HCT116 (cell line): Measurements from ENCODE around the gene PRKD2. TPM values are rescaled to one million over a fixed set of nuclear protein-coding genes. Genes with fewer than 3 reads are reported as not detected.
A peak's percentile ranks its signal among the peaks of the same experiment; 100 is the strongest.

Experiments used
- ATAC-seq: fragments of 200-7000 bp; cut with Tn5 transposase; 2 replicates; pipeline ENCODE4 v1.9.1; 2020; ENCODE audit warnings: mild to moderate bottlenecking, moderate library complexity
- BruUV-seq: library from RNA; stranded (reverse); fragments of 400-500 nt; replicated peaks from 2 replicates; lab custom pipeline; 2021; lab: Mats Ljungman, UMichigan
- CTCF ChIA-PET: fragments of 300-600 bp; sonication (Branson Sonifier 250); formaldehyde crosslinking; loops from one replicate; lab custom pipeline; 2021; ENCODE audit warnings: antibody characterized with exemption; lab: Charles Lee
- POLR2A ChIA-PET: fragments of 300-600, 350-600 bp; sonication (Branson Sonifier 250); formaldehyde crosslinking; loops from one replicate; lab custom pipeline; 2021; ENCODE audit warnings: antibody characterized with exemption; lab: Charles Lee
- RAD21 ChIA-PET, 2 experiments: fragments of 300-600 bp; sonication (Branson Sonifier 250); formaldehyde crosslinking; loops; one replicate each; lab custom pipeline; 2023; ENCODE audit warnings: low total read pairs in 2 of 2; ENCODE audit not compliant: uncharacterized antibody in 2 of 2, unreplicated experiment in 2 of 2, low non-redundant PET in 1 of 2; lab: Charles Lee
- DNase-seq: peaks from one replicate; pipeline ENCODE4 v3.0.0-alpha.2; 2010; ENCODE audit warnings: low read depth, low spot score
- H2AFZ ChIP-seq: fragments of 200-600 bp; shearing (Covaris generic), sonication (generic); 2 replicates; pipeline ENCODE4 v1.6.1; 2017; ENCODE audit warnings: low read depth, mixed run types, mixed read lengths, antibody characterized with exemption, low read length; ENCODE audit not compliant: poor library complexity, severe bottlenecking
- H3K27ac ChIP-seq: 2 replicates; pipeline ENCODE4 v1.5.1; 2012; ENCODE audit warnings: low read depth, low read length
- H3K27me3 ChIP-seq: fragments of 200-600 bp; sonication (generic); 2 replicates; pipeline ENCODE4 v1.6.1; 2016; ENCODE audit warnings: mixed run types, low read length, mixed read lengths; ENCODE audit not compliant: insufficient read depth
- H3K36me3 ChIP-seq, 2 experiments: fragments of 200-500 bp in 1 of 2; fragments of 200-600 bp in 1 of 2; sonication (Bioruptor generic) in 1 of 2; sonication (generic) in 1 of 2; 2 replicates each; pipeline versions ENCODE4 v1.5.1 to v1.6.1; 2014 to 2016; ENCODE audit warnings: low read length in 2 of 2, inconsistent platforms in 1 of 2, mixed read lengths in 1 of 2, mixed run types in 1 of 2; ENCODE audit not compliant: insufficient read depth in 2 of 2, control insufficient read depth in 1 of 2
- H3K4me1 ChIP-seq, 2 experiments: fragments of 200-600 bp in 1 of 2; sonication (generic) in 1 of 2; 2 replicates each; pipeline versions ENCODE4 v1.5.1 to v1.6.1; 2012 to 2017; ENCODE audit warnings: low read length in 2 of 2, inconsistent platforms in 1 of 2, mild to moderate bottlenecking in 1 of 2, mixed read lengths in 1 of 2, mixed run types in 1 of 2, moderate library complexity in 1 of 2; ENCODE audit not compliant: insufficient read depth in 2 of 2, control insufficient read depth in 1 of 2
- H3K4me2 ChIP-seq: fragments of 200-600 bp; sonication (generic); 2 replicates; pipeline ENCODE4 v1.6.1; 2017; ENCODE audit warnings: mixed run types, low read length, mixed read lengths
- H3K4me3 ChIP-seq, 2 experiments: fragments of 200-600 bp in 1 of 2; sonication (generic) in 1 of 2; replicated peaks in 1 of 2; 2 replicates each; pipeline ENCODE4 v1.5.1; 2011 to 2016; ENCODE audit warnings: low read length in 2 of 2, control low read depth in 1 of 2, low read depth in 1 of 2, mild to moderate bottlenecking in 1 of 2, mixed read lengths in 1 of 2, mixed run types in 1 of 2
- H3K79me2 ChIP-seq: fragments of 200-600 bp; sonication (generic); 2 replicates; pipeline ENCODE4 v1.6.1; 2017; ENCODE audit warnings: mild to moderate bottlenecking, mixed run types, low read length, moderate library complexity, mixed read lengths; ENCODE audit not compliant: insufficient read depth
- H3K9ac ChIP-seq: fragments of 200-600 bp; sonication (generic); 2 replicates; pipeline ENCODE4 v1.6.1; 2016; ENCODE audit warnings: low read length, mixed read lengths
- H3K9me2 ChIP-seq: fragments of 200-600 bp; sonication (generic), shearing (Covaris generic); 2 replicates; pipeline ENCODE4 v1.6.1; 2017; ENCODE audit warnings: mixed run types, mild to moderate bottlenecking, moderate library complexity; ENCODE audit not compliant: insufficient read depth
- H3K9me3 ChIP-seq, 2 experiments: fragments of 200-500 bp in 1 of 2; fragments of 200-600 bp in 1 of 2; sonication (Bioruptor generic) in 1 of 2; sonication (generic) in 1 of 2; 2 replicates each; pipeline ENCODE4 v1.6.1; 2014 to 2017; ENCODE audit warnings: low read length in 2 of 2, mixed read lengths in 2 of 2, inconsistent platforms in 1 of 2, low read depth in 1 of 2, mild to moderate bottlenecking in 1 of 2, mixed run types in 1 of 2, moderate library complexity in 1 of 2; ENCODE audit not compliant: control insufficient read depth in 1 of 2, insufficient read depth in 1 of 2
- H4K20me1 ChIP-seq: fragments of 200-600 bp; sonication (generic), shearing (Covaris generic); 2 replicates; pipeline ENCODE4 v1.6.1; 2017; ENCODE audit warnings: mixed run types, mild to moderate bottlenecking, moderate library complexity; ENCODE audit not compliant: insufficient read depth
- RAD21 ChIP-seq: IDR thresholded peaks from 2 replicates; pipeline ENCODE4 v1.6.1; 2012; ENCODE audit warnings: low read depth, mild to moderate bottlenecking
- SRF ChIP-seq: IDR thresholded peaks from 2 replicates; pipeline ENCODE4 v1.6.1; 2012; ENCODE audit warnings: low read depth
- intact Hi-C: fragments of 100-400 bp; cut with micrococcal nuclease; formaldehyde crosslinking; loops from 2 replicates; pipeline ENCODE4 v1.10.0; 2022
- total RNA-seq: library from RNA; stranded (reverse); gene quantifications from one replicate; pipeline ENCODE4 v1.2.1, GENCODE V29; 2021; ENCODE audit not compliant: unreplicated experiment
- TF ChIP-seq, protein P1 (sequence below), 3 experiments: fragments of 200-600 bp in 1 of 3; sonication (generic) in 1 of 3; IDR thresholded peaks in 2 of 3; conservative IDR thresholded peaks in 1 of 3; 2 replicates each; pipeline ENCODE4 v1.5.1; 2012 to 2017; ENCODE audit warnings: low read depth in 2 of 3, low read length in 2 of 3, antibody characterized with exemption in 1 of 3, borderline replicate concordance in 1 of 3, control low read depth in 1 of 3, mild to moderate bottlenecking in 1 of 3, mixed read lengths in 1 of 3, mixed run types in 1 of 3, moderate library complexity in 1 of 3; ENCODE audit not compliant: insufficient read depth in 1 of 3

The PRKD2 gene
- total RNA-seq, 1 experiment from 2014 or later: 73.5 TPM

DNA sequence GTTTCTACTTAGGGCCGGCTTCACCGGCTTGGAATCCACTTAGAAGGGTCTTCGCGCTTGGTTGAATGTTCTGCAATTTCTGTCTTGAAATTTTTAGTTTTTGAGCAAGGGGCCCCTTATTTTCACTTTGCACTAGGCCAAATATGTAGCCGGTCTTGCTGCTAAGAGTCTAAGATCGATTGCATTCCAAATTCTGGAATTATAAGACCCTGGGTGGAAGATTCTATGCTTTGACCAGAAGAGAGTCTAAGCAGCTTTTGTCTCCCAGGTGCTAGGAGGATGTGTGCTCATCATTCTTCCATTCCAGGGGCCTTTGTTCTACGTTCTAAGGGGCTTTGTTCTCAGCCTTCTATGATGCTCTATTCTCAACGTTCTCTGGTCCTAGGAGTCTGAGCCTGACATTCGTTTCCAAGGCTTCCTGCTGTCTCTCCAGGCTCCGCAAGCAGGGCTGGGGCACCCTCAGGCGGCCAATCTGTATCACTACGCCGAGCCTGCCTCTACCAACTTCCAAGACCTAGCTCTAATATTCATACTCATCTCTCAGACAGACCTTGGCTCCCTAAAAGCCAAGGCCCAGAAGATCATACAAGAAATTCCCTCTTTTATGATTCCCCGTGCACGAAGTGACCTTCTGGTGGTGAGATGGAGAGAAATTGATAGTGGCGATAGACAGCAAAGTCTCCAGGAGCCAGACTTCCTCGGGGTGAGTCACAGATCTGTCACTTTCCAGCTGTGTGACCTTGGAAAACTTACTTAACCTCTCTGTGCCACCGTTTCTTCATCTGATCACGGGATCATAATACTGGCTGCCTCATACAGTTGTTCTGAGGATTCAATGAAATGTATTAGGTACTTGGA, 55.0 kb downstream of the PRKD2 start:
- no peaks in the 10 kb centered on the region for H3K27me3 ChIP-seq
- CTCF ChIA-PET: interaction anchor here (0.6 to 4.4 kb wide), 26 partner anchors 9 to 148 kb away, joined by 3 to 217 read pairs (median 5); no protein-coding TSS in a partner anchor
- no peak overlapping the region for H3K27ac ChIP-seq
- peak overlapping the region; percentile 90 for H3K4me2 ChIP-seq
- peak overlapping the region; percentile 94 for H2AFZ ChIP-seq
- peak; percentile 66 for ATAC-seq
- peak overlapping the region; percentile 39 to 56 for H3K4me3 ChIP-seq
- peak; percentile 80 for DNase-seq
- no TSS peak for BruUV-seq
- no peaks in the 10 kb centered on the region for H4K20me1 ChIP-seq
- H3K36me3 ChIP-seq: no peaks in the 10 kb centered on the region
- no peaks in the 10 kb centered on the region for H3K9me2 ChIP-seq
- H3K4me1 ChIP-seq: peaks cover 14 to 29% of the 10 kb centered on the region in 2 experiments
- RAD21 ChIA-PET: interaction anchor here (0.7 to 2.8 kb wide), 8 partner anchors 33 to 132 kb away, joined by 3 to 19 read pairs (median 6); no protein-coding TSS in a partner anchor
- POLR2A ChIA-PET: interaction anchor here (0.6 to 1.6 kb wide), 10 partner anchors 9 to 90 kb away, joined by 3 to 11 read pairs (median 4); no protein-coding TSS in a partner anchor
- no peak for TF ChIP-seq SRF
- TF ChIP-seq, protein P1, sequence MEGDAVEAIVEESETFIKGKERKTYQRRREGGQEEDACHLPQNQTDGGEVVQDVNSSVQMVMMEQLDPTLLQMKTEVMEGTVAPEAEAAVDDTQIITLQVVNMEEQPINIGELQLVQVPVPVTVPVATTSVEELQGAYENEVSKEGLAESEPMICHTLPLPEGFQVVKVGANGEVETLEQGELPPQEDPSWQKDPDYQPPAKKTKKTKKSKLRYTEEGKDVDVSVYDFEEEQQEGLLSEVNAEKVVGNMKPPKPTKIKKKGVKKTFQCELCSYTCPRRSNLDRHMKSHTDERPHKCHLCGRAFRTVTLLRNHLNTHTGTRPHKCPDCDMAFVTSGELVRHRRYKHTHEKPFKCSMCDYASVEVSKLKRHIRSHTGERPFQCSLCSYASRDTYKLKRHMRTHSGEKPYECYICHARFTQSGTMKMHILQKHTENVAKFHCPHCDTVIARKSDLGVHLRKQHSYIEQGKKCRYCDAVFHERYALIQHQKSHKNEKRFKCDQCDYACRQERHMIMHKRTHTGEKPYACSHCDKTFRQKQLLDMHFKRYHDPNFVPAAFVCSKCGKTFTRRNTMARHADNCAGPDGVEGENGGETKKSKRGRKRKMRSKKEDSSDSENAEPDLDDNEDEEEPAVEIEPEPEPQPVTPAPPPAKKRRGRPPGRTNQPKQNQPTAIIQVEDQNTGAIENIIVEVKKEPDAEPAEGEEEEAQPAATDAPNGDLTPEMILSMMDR (IDR thresholded peaks at IDR 0.05 in 2 of 3, conservative IDR thresholded peaks at IDR 0.05 in 1 of 3; ENCODE audit: borderline replicate concordance in 1 of 3, insufficient read depth in 1 of 3, low read depth in 2 of 3, low read length in 2 of 3): peak; percentile 83 to 96 (median 96)
- TF ChIP-seq RAD21: peak; percentile 97
- no peaks in the 10 kb centered on the region for H3K9me3 ChIP-seq
- H3K9ac ChIP-seq: peak overlapping the region; percentile 47
- intact Hi-C loops: loop anchor here (1.0 kb wide), 2 partner anchors 48 to 133 kb away; no protein-coding TSS in a partner anchor
- H3K79me2 ChIP-seq: no peaks in the 10 kb centered on the region
